ENCODE data around the gene TSPAN1. TPM values are rescaled to one million over a fixed set of nuclear protein-coding genes. Genes with fewer than 3 reads are reported as not detected.

TSPAN1 gene
- total RNA-seq (2022) (22.7 and 41.7 TPM in 2 replicates), Bru-seq, nascent RNA (percentile 38 among the genes with signal in this experiment), BruChase-seq, experiment 1, labeled RNA remaining after a 6-hour chase (percentile 44 among the genes with signal in this experiment), BruChase-seq, experiment 2, labeled RNA remaining after a 2-hour chase (percentile 41 among the genes with signal in this experiment)
- long read RNA-seq, partial matches to known transcripts, result 61 of 80 reads
- long read RNA-seq, other reads (novel, unspliced or antisense), result 19 of 80 reads

DNA sequence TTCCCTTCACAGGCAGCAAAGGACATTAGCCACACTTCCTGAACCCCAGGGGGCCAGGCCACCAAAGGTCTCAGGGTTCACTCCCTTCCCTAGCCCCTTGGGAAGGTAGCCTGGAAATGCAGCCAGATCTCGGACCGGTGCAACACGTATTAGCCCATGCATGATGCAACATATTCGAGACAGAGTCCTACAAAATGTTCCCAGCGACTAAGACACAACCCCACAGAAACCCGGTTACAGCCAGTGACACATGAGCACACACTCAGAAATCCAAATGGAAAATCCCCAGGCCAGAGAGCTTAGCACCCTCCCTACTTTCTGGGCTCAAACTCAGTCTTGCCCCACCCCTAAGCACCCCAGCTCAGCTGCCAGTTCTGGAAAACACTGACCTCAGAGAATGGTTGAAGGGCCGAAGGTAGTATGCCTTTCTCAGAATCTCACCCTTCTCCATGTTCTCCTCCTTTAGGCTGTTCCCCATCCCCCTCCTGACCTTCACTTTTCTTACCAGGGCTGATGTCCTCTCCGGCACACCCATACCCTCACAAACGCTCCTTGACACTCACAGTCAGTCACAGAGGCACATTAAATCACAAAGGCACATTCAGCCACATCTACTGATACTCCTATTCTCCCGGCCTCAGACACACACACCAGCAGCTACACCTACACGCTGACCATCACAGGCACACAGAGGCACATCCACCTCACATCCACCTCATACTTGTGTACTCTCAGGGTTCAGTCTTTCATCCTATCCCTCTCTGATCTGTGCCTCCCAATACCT lies at the start of gene TSPAN1:
TSPAN1 (plus strand) TSS at position 640 of the 784 bp plus-strand sequence. CDS start 6,021 bp downstream, outside the sequence.
- peak; percentile 91 for DNase-seq (ENCODE audit: unreplicated experiment)
- Mint-ChIP-seq H3K4me3 (ENCODE audit: unreplicated experiment) (no peak within 1 kb of the TSS), H3K4me1 (ENCODE audit: insufficient read depth, unreplicated experiment) (peaks cover 17% of the 10 kb centered on the region), H3K27me3 (ENCODE audit: insufficient read depth, unreplicated experiment) (no peaks in the 10 kb centered on the region), H3K9me3 (ENCODE audit: unreplicated experiment) (no peaks in the 10 kb centered on the region), H3K36me3 (ENCODE audit: insufficient read depth, unreplicated experiment) (no peaks in the 10 kb centered on the region), H3K27ac (ENCODE audit: low read depth, unreplicated experiment) (no peak within 1 kb of the TSS)
- BruUV-seq (replicated peaks), result TSS peak; percentile 74
- POLR2A ChIA-PET, result interaction anchor here (0.7 to 3.8 kb wide), 9 partner anchors 9 to 489 kb away, joined by 3 to 49 read pairs (median 4); partner anchors contain the start of gene PIK3R3
- CTCF ChIA-PET, result interaction anchor here (0.6 to 11.5 kb wide), 6 partner anchors 9 to 144 kb away, joined by 3 to 202 read pairs (median 4); no protein-coding TSS in a partner anchor
- intact Hi-C loops (cut with micrococcal nuclease), result loop anchor here (10.0 kb wide), 1 partner anchor 290 kb away; no protein-coding TSS in a partner anchor
- TF ChIP-seq, protein P1, sequence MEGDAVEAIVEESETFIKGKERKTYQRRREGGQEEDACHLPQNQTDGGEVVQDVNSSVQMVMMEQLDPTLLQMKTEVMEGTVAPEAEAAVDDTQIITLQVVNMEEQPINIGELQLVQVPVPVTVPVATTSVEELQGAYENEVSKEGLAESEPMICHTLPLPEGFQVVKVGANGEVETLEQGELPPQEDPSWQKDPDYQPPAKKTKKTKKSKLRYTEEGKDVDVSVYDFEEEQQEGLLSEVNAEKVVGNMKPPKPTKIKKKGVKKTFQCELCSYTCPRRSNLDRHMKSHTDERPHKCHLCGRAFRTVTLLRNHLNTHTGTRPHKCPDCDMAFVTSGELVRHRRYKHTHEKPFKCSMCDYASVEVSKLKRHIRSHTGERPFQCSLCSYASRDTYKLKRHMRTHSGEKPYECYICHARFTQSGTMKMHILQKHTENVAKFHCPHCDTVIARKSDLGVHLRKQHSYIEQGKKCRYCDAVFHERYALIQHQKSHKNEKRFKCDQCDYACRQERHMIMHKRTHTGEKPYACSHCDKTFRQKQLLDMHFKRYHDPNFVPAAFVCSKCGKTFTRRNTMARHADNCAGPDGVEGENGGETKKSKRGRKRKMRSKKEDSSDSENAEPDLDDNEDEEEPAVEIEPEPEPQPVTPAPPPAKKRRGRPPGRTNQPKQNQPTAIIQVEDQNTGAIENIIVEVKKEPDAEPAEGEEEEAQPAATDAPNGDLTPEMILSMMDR (IDR thresholded peaks at IDR 0.05; ENCODE audit: unreplicated experiment), result no peak

- H3K4me3 Mint-ChIP-seq (ENCODE audit: unreplicated experiment), result peak overlapping the region; percentile 50
- peak; percentile 60 for DNase-seq (ENCODE audit: unreplicated experiment)
- TF ChIP-seq, protein P1 (IDR thresholded peaks at IDR 0.05; ENCODE audit: unreplicated experiment), result no peak
- ChIA-PET CTCF (interaction anchor here (1.5 to 1.8 kb wide), 3 partner anchors 44 to 71 kb away, joined by 3 to 7 read pairs (median 5); no protein-coding TSS in a partner anchor), POLR2A (interaction anchor here (0.6 to 5.9 kb wide), 8 partner anchors 9 to 546 kb away, joined by 3 to 68 read pairs (median 5); partner anchors contain the start of gene GPBP1L1)
- H3K27ac Mint-ChIP-seq (ENCODE audit: low read depth, unreplicated experiment), result no peak overlapping the region
- H3K27me3 Mint-ChIP-seq (ENCODE audit: insufficient read depth, unreplicated experiment), result no peaks in the 10 kb centered on the region
- H3K36me3 Mint-ChIP-seq (ENCODE audit: insufficient read depth, unreplicated experiment), result peaks cover 14% of the 10 kb centered on the region
- intact Hi-C loops (cut with micrococcal nuclease), result no loop called here
- BruUV-seq (replicated peaks), result no TSS peak
- H3K4me1 Mint-ChIP-seq (ENCODE audit: insufficient read depth, unreplicated experiment), result peaks cover 21% of the 10 kb centered on the region
- no peaks in the 10 kb centered on the region for H3K9me3 Mint-ChIP-seq (ENCODE audit: unreplicated experiment)
These were observed 46.5 kb upstream of the TSPAN1 start for GRCh38 chr1:46128344-46128743.

DNA sequence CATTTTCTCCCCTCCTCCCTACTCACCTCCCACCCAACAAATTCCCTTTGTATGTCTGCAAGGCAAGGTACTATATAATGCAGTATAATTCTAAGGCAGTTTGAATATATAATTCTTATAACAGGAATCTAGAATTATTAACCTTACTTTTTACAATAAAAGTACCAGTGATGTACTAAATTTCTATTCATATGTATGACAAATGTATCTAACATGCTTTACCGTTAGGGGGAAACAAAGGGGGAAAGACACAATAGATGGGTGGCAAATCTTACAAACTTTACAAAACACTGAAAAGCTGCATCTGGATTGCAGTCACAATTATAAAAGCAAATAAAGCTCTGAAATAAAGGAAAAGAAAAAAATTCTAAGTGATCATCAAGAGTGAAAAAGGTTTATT lies 44.8 kb upstream of the TSPAN1 start:
- intact Hi-C loops (cut with micrococcal nuclease), result loop anchor here (5.0 kb wide), 1 partner anchor 92 kb away; no protein-coding TSS in a partner anchor
- DNase-seq (ENCODE audit: unreplicated experiment), result no peak
- Mint-ChIP-seq H3K27ac (ENCODE audit: low read depth, unreplicated experiment) (peak overlapping the region; percentile 100), H3K36me3 (ENCODE audit: insufficient read depth, unreplicated experiment) (peaks cover 14% of the 10 kb centered on the region), H3K4me1 (ENCODE audit: insufficient read depth, unreplicated experiment) (peaks cover 37% of the 10 kb centered on the region), H3K9me3 (ENCODE audit: unreplicated experiment) (no peaks in the 10 kb centered on the region), H3K4me3 (ENCODE audit: unreplicated experiment) (peak overlapping the region; percentile 75), H3K27me3 (ENCODE audit: insufficient read depth, unreplicated experiment) (no peaks in the 10 kb centered on the region)
- POLR2A ChIA-PET, result interaction anchor here (0.5 to 5.9 kb wide), 22 partner anchors 9 to 442 kb away, joined by 3 to 68 read pairs (median 6); partner anchors contain the start of genes LRRC41, P3R3URF, RAD54L and TSPAN1
- CTCF ChIA-PET, result interaction anchor here (0.8 to 0.9 kb wide), 4 partner anchors 50 to 94 kb away, joined by 3 to 5 read pairs (median 3); no protein-coding TSS in a partner anchor
- TF ChIP-seq, protein P1 (IDR thresholded peaks at IDR 0.05; ENCODE audit: unreplicated experiment), result no peak
- BruUV-seq (replicated peaks), result no TSS peak
